Stimulated activated memory B cell treated with anti-CD40 and anti-IgM and Interleukin-4, amounts not matched to agents 10 μg/mL and 1 μg/mL and 100 μg/mL, for 72 hours (primary cell): ENCODE data around the gene MARS1.

Experiments used
- ATAC-seq: fragments of 150-1000 bp; cut with Tn5 transposase; 2 replicates; pipeline ENCODE4 v1.10.0; 2021
- H3K27ac Mint-ChIP-seq: one replicate; pipeline ENCODE4 v1.8.0; 2022; ENCODE audit warnings: mild to moderate bottlenecking, mixed read lengths
- H3K27me3 Mint-ChIP-seq: one replicate; pipeline ENCODE4 v1.8.0; 2022; ENCODE audit warnings: mixed read lengths
- H3K36me3 Mint-ChIP-seq: one replicate; pipeline ENCODE4 v1.8.0; 2022; ENCODE audit warnings: mixed read lengths
- H3K4me1 Mint-ChIP-seq: one replicate; pipeline ENCODE4 v1.8.0; 2022; ENCODE audit warnings: mixed read lengths
- H3K4me3 Mint-ChIP-seq: one replicate; pipeline ENCODE4 v1.8.0; 2022; ENCODE audit warnings: mild to moderate bottlenecking, moderate library complexity, mixed read lengths
- H3K9me3 Mint-ChIP-seq: one replicate; pipeline ENCODE4 v1.8.0; 2022; ENCODE audit warnings: mixed read lengths

The MARS1 gene

GRCh38 chr12:57454213-57454565, 33.7 kb upstream of the MARS1 start:
- Mint-ChIP-seq H3K36me3 (no peaks in the 10 kb centered on the region), H3K4me3 (no peak overlapping the region)

DNA sequence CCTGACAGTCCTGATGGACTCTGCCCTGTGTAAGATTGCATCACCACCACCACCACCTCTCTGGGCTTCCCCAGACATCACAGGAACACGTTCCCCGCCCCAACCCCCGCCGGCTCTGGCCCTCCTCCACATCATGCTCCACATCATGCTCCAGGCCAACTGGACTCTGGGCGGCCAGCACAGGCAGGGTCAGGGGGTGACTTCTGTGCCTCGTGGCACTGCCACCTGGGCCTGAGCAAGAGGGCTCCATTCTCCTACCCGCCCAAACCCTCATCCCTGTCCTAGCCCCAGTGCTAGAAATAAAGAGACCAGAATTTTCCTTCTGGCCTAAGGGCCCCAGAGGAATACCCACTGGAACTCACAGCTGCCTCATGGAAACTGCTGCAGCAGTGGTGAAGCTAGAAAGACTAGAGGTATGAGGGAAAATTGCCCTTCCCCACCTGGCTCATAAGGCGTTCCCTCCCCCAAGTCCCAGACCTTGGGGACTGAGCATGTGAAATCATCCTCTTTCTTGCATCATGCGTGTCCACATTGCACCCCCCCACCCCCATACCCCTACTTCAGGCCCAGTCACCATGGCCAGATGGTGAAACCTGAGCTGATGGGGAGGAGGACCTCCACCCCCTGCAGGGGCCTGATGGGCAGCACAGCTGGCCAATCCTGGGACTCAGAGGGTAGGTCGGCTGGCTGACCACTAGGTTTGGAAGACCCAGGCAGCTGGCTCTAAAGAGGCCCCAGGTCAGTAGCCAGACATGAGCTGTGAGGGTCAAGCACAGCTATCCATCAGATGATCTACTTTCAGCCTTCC, 33.1 kb upstream of the MARS1 start, which contains the start of gene INHBE:
Gene INHBE (plus strand): TSS at position 742 of the 808 bp plus-strand sequence. CDS start 230 bp downstream, outside the sequence.
- peak within 1 kb of the TSS; percentile 82 for H3K27ac Mint-ChIP-seq
- no peak for ATAC-seq
- H3K27me3 Mint-ChIP-seq = no peaks in the 10 kb centered on the region
- H3K36me3 Mint-ChIP-seq = no peaks in the 10 kb centered on the region
- H3K4me3 Mint-ChIP-seq = peak within 1 kb of the TSS; percentile 86
- H3K9me3 Mint-ChIP-seq = no peaks in the 10 kb centered on the region
- peaks cover 47% of the 10 kb centered on the region for H3K4me1 Mint-ChIP-seq

More at GRCh38 chr12:57454213-57454565, 33.7 kb upstream of the MARS1 start:
- H3K27ac Mint-ChIP-seq = no peak overlapping the region
- no peaks in the 10 kb centered on the region for H3K27me3 Mint-ChIP-seq
- no peaks in the 10 kb centered on the region for H3K9me3 Mint-ChIP-seq
- no peak for ATAC-seq
- peaks cover 41% of the 10 kb centered on the region for H3K4me1 Mint-ChIP-seq

- no peaks in the 10 kb centered on the region for H3K27me3 Mint-ChIP-seq
- H3K36me3 Mint-ChIP-seq = no peaks in the 10 kb centered on the region
- H3K9me3 Mint-ChIP-seq = no peaks in the 10 kb centered on the region
- ATAC-seq = no peak
- H3K27ac Mint-ChIP-seq = peak overlapping the region; percentile 82
- peaks cover 54% of the 10 kb centered on the region for H3K4me1 Mint-ChIP-seq
- H3K4me3 Mint-ChIP-seq = peak overlapping the region; percentile 86
These were observed 32.3 kb upstream of the MARS1 start for GRCh38 chr12:57455374-57456144.

GRCh38 chr12:57456145-57456700, 31.6 kb upstream of the MARS1 start:
- peak overlapping the region; percentile 82 for H3K27ac Mint-ChIP-seq
- no peaks in the 10 kb centered on the region for H3K36me3 Mint-ChIP-seq
- peak overlapping the region; percentile 86 for H3K4me3 Mint-ChIP-seq
- H3K9me3 Mint-ChIP-seq = no peaks in the 10 kb centered on the region
- H3K4me1 Mint-ChIP-seq = peaks cover 56% of the 10 kb centered on the region
- ATAC-seq = peak; percentile 55
- H3K27me3 Mint-ChIP-seq = no peaks in the 10 kb centered on the region

DNA sequence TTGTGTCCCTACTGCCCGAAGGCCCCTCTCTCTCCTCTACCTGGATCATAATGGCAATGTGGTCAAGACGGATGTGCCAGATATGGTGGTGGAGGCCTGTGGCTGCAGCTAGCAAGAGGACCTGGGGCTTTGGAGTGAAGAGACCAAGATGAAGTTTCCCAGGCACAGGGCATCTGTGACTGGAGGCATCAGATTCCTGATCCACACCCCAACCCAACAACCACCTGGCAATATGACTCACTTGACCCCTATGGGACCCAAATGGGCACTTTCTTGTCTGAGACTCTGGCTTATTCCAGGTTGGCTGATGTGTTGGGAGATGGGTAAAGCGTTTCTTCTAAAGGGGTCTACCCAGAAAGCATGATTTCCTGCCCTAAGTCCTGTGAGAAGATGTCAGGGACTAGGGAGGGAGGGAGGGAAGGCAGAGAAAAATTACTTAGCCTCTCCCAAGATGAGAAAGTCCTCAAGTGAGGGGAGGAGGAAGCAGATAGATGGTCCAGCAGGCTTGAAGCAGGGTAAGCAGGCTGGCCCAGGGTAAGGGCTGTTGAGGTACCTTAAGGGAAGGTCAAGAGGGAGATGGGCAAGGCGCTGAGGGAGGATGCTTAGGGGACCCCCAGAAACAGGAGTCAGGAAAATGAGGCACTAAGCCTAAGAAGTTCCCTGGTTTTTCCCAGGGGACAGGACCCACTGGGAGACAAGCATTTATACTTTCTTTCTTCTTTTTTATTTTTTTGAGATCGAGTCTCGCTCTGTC, 31.0 kb upstream of the MARS1 start:
- ATAC-seq = no peak
- no peaks in the 10 kb centered on the region for H3K27me3 Mint-ChIP-seq
- no peaks in the 10 kb centered on the region for H3K36me3 Mint-ChIP-seq
- no peak overlapping the region for H3K27ac Mint-ChIP-seq
- no peak overlapping the region for H3K4me3 Mint-ChIP-seq
- H3K4me1 Mint-ChIP-seq = peaks cover 61% of the 10 kb centered on the region
- H3K9me3 Mint-ChIP-seq = no peaks in the 10 kb centered on the region

DNA sequence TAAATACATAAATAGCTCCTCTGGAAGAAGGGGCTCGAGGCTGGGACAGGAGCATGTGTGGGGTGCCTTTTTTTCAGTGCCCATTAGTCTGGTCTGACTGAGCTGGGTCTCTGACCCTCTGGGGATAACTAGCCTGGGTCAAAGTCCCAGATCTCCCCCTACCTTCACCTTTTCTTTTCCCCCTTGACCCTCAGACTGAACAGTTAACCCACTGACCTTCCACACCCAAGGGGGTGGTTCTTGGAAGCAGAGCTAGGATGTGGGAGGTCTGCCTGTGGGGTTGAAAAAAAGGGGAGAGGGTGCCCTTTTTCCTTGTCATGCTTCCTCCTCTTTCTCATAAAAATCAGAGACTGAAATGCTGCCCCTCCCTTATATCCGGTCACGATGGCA, 29.2 kb upstream of the MARS1 start:
- Mint-ChIP-seq H3K4me3 (peak overlapping the region; percentile 97), H3K27ac (peak overlapping the region; percentile 90), H3K4me1 (peaks cover 70% of the 10 kb centered on the region), H3K9me3 (no peaks in the 10 kb centered on the region), H3K27me3 (no peaks in the 10 kb centered on the region), H3K36me3 (no peaks in the 10 kb centered on the region)
- ATAC-seq = no peak

GRCh38 chr12:57459055-57459749, 28.7 kb upstream of the MARS1 start:
- Mint-ChIP-seq H3K36me3 (no peaks in the 10 kb centered on the region), H3K4me3 (peak overlapping the region; percentile 97), H3K9me3 (no peaks in the 10 kb centered on the region), H3K27me3 (no peaks in the 10 kb centered on the region), H3K27ac (peak overlapping the region; percentile 90), H3K4me1 (peaks cover 76% of the 10 kb centered on the region)
- peak; percentile 82 for ATAC-seq

- Mint-ChIP-seq H3K4me3 (peak within 1 kb of the TSS; percentile 97), H3K4me1 (peaks cover 77% of the 10 kb centered on the region), H3K9me3 (no peaks in the 10 kb centered on the region), H3K27ac (peak within 1 kb of the TSS; percentile 90), H3K27me3 (no peaks in the 10 kb centered on the region), H3K36me3 (no peaks in the 10 kb centered on the region)
- ATAC-seq = peak; percentile 35
These were observed 28.0 kb upstream of the MARS1 start, which contains the start of gene GLI1 for GRCh38 chr12:57459750-57460467. Gene GLI1, plus strand, starts transcription at chr12:57459785. Its CDS starts 3,907 bp downstream, at chr12:57463692.

DNA sequence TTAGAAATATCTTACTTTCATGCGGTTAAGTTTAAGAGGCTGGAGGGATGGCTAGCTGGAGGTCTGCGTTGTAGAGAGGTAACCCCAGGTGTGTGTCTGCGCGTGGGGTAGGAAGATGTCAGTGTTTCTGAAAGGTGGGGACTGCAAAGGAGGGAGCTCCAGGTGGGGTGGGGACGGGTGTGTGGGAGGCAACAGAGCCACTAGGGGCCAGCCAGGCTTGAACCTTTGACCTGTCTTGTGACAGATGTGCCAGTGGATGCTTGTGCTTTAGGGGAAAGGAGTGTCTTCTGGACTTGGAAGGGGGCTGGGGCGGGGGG, 27.4 kb upstream of the MARS1 start:
- Mint-ChIP-seq H3K27me3 (no peaks in the 10 kb centered on the region), H3K27ac (peak overlapping the region; percentile 90), H3K36me3 (no peaks in the 10 kb centered on the region), H3K4me3 (peak overlapping the region; percentile 78), H3K9me3 (no peaks in the 10 kb centered on the region), H3K4me1 (peaks cover 76% of the 10 kb centered on the region)
- no peak for ATAC-seq

DNA sequence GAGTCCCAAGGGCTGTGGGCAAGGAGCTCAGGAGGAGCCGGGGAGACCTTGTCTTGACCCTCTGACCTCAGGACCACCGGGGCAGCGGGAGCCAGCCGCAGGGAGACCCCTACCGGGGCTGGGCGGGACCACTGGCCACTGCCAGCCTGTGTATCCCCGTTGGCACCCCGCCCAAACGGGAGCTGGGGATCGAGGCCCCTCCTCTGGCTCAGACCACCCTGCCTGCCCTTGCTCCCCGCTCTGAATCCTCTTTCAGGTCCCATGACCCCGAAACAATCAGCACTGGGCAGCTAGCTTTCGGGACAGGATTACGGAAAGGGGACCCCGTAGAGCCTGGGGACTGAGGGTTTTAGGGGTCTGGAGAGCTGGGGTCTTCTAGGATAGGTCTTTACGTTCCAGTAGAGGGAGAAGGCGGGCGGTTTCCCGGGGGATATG, 27.0 kb upstream of the MARS1 start:
- no peaks in the 10 kb centered on the region for H3K9me3 Mint-ChIP-seq
- H3K27ac Mint-ChIP-seq = peak overlapping the region; percentile 90
- no peaks in the 10 kb centered on the region for H3K36me3 Mint-ChIP-seq
- no peaks in the 10 kb centered on the region for H3K27me3 Mint-ChIP-seq
- peaks cover 72% of the 10 kb centered on the region for H3K4me1 Mint-ChIP-seq
- peak overlapping the region; percentile 79 for H3K4me3 Mint-ChIP-seq
- no peak for ATAC-seq

GRCh38 chr12:57461276-57461916, 26.5 kb upstream of the MARS1 start:
- ATAC-seq = no peak
- H3K4me3 Mint-ChIP-seq = peak overlapping the region; percentile 79
- no peaks in the 10 kb centered on the region for H3K36me3 Mint-ChIP-seq
- H3K27me3 Mint-ChIP-seq = no peaks in the 10 kb centered on the region
- peak overlapping the region; percentile 90 for H3K27ac Mint-ChIP-seq
- H3K4me1 Mint-ChIP-seq = peaks cover 66% of the 10 kb centered on the region
- H3K9me3 Mint-ChIP-seq = no peaks in the 10 kb centered on the region

DNA sequence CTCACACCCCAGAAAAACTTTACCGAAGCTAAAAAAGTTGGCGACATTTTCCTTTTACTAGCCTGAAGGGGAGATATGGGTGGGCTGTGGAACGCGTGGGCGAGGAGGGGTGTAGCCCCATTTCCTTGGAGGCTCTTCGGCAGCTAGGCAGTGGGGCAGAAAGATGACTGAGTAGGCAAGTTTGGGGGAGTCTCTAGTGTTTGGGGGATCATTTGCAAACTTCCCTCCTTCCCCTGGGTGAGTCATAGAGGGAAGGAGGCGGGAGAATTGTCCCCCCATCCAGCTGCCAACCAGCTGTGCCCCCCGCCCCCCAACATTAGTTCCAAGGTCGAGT, 26.0 kb upstream of the MARS1 start:
- H3K27ac Mint-ChIP-seq = peak overlapping the region; percentile 90
- no peak for ATAC-seq
- H3K9me3 Mint-ChIP-seq = no peaks in the 10 kb centered on the region
- H3K36me3 Mint-ChIP-seq = no peaks in the 10 kb centered on the region
- peaks cover 61% of the 10 kb centered on the region for H3K4me1 Mint-ChIP-seq
- peak overlapping the region; percentile 79 for H3K4me3 Mint-ChIP-seq
- H3K27me3 Mint-ChIP-seq = no peaks in the 10 kb centered on the region

GRCh38 chr12:57462251-57462911, 25.5 kb upstream of the MARS1 start:
- Mint-ChIP-seq H3K36me3 (peaks cover 5% of the 10 kb centered on the region), H3K27ac (peak overlapping the region; percentile 90), H3K9me3 (no peaks in the 10 kb centered on the region), H3K4me3 (peak overlapping the region; percentile 79), H3K4me1 (peaks cover 65% of the 10 kb centered on the region), H3K27me3 (no peaks in the 10 kb centered on the region)
- peak; percentile 81 for ATAC-seq
